H1 (cell line): ENCODE results near the gene GALNT6. TPM values are rescaled to one million over a fixed set of nuclear protein-coding genes. Genes with fewer than 3 reads are reported as not detected.

Experiments used
- CTCF ChIA-PET: fragments of 300-600 bp; sonication (Branson Sonifier 250); formaldehyde crosslinking; loops from one replicate; lab custom pipeline; 2021; ENCODE audit not compliant: partially characterized antibody; lab: Charles Lee
- POLR2A ChIA-PET: fragments of 300-600 bp; sonication (Branson Sonifier 250); formaldehyde crosslinking; loops from one replicate; lab custom pipeline; 2021; ENCODE audit warnings: inconsistent platforms; ENCODE audit not compliant: partially characterized antibody; lab: Charles Lee
- DNase-seq, 2 experiments: peaks; one replicate each; pipeline versions ENCODE4 v3.0.0 to v3.0.0-alpha.2; 2010 to 2022; ENCODE audit warnings: low spot score in 2 of 2, low read depth in 1 of 2, mixed read lengths in 1 of 2
- FAIRE-seq: peaks from 2 replicates; lab custom pipeline; 2011; peaks lifted over from hg19 to GRCh38; lab: Jason Lieb, UNC
- H2AFZ ChIP-seq: 2 replicates; pipeline ENCODE4 v1.8.1; 2012; ENCODE audit warnings: low read length, inconsistent platforms
- H2AK5ac ChIP-seq: 2 replicates; pipeline ENCODE4 v1.6.1; 2013; ENCODE audit warnings: low read depth, low read length
- H2BK120ac ChIP-seq: replicated peaks from 2 replicates; pipeline ENCODE3; 2013; ENCODE audit warnings: low read depth, low read length, inconsistent platforms
- H2BK12ac ChIP-seq: 2 replicates; pipeline ENCODE4 v1.6.1; 2013; ENCODE audit warnings: low read depth, low read length
- H2BK15ac ChIP-seq: 2 replicates; pipeline ENCODE4 v1.6.1; 2013; ENCODE audit warnings: low read length
- H2BK20ac ChIP-seq: 2 replicates; pipeline ENCODE4 v1.6.1; 2013; ENCODE audit warnings: low read length
- H2BK5ac ChIP-seq: 2 replicates; pipeline ENCODE4 v1.6.1; 2013; ENCODE audit warnings: low read depth, low read length
- H3K14ac ChIP-seq: 2 replicates; pipeline ENCODE4 v1.6.1; 2013; ENCODE audit warnings: inconsistent platforms; ENCODE audit not compliant: insufficient read length
- H3K18ac ChIP-seq: 2 replicates; pipeline ENCODE4 v1.6.1; 2013; ENCODE audit warnings: low read length; ENCODE audit errors: extremely low read depth
- H3K23ac ChIP-seq: 2 replicates; pipeline ENCODE4 v1.6.1; 2013; ENCODE audit warnings: inconsistent platforms; ENCODE audit not compliant: insufficient read length
- H3K23me2 ChIP-seq: 2 replicates; pipeline ENCODE4 v1.6.1; 2013; ENCODE audit warnings: low read depth, low read length
- H3K27ac ChIP-seq: 2 replicates; pipeline ENCODE4 v1.6.1; 2011; ENCODE audit warnings: low read depth, low read length, inconsistent platforms
- H3K27me3 ChIP-seq, 4 experiments: replicated peaks in 1 of 4; 1 replicate in 1 of 4; 2 replicates in 3 of 4; pipeline versions ENCODE4 v1.6.1 to v1.8.1; 2011 to 2013; ENCODE audit warnings: low read length in 3 of 4, mild to moderate bottlenecking in 3 of 4, inconsistent platforms in 2 of 4, mixed read lengths in 2 of 4, moderate library complexity in 1 of 4; ENCODE audit not compliant: control insufficient read depth in 3 of 4, insufficient read depth in 3 of 4; ENCODE audit errors: extremely low read depth in 1 of 4
- H3K36me3 ChIP-seq, 4 experiments: 2 replicates each; pipeline versions ENCODE4 v1.6.1 to v1.8.1; 2011 to 2013; ENCODE audit warnings: mild to moderate bottlenecking in 4 of 4, low read length in 3 of 4, moderate library complexity in 2 of 4, control low read depth in 1 of 4, inconsistent platforms in 1 of 4; ENCODE audit not compliant: insufficient read depth in 4 of 4, control insufficient read depth in 2 of 4
- H3K4ac ChIP-seq: replicated peaks from 2 replicates; pipeline ENCODE3; 2013; ENCODE audit warnings: low read length, low read depth, mixed read lengths, inconsistent platforms; ENCODE audit not compliant: insufficient read length
- H3K4me1 ChIP-seq, 4 experiments: replicated peaks in 1 of 4; 1 replicate in 1 of 4; 2 replicates in 3 of 4; pipeline versions ENCODE4 v1.6.1 to v1.8.1; 2011 to 2013; ENCODE audit warnings: low read length in 3 of 4, inconsistent platforms in 2 of 4, mixed read lengths in 1 of 4; ENCODE audit not compliant: insufficient read depth in 4 of 4, control insufficient read depth in 3 of 4
- H3K4me2 ChIP-seq, 2 experiments: 2 replicates each; pipeline versions ENCODE4 v1.6.1 to v1.8.1; 2011 to 2013; ENCODE audit warnings: low read depth in 2 of 2, low read length in 2 of 2, control low read depth in 1 of 2, inconsistent platforms in 1 of 2, mild to moderate bottlenecking in 1 of 2; ENCODE audit not compliant: insufficient read depth in 1 of 2
- H3K4me3 ChIP-seq, 4 experiments: fragments of 200-600, 300-600 bp in 1 of 4; sonication (generic), shearing (Covaris generic), sonication (Bioruptor Twin) in 1 of 4; 2 replicates each; pipeline versions ENCODE4 v1.5.1 to v1.8.1; 2011 to 2016; ENCODE audit warnings: low read length in 4 of 4, low read depth in 3 of 4, control low read depth in 2 of 4, inconsistent platforms in 2 of 4, mild to moderate bottlenecking in 2 of 4, mixed read lengths in 1 of 4, moderate library complexity in 1 of 4; ENCODE audit not compliant: insufficient read depth in 2 of 4; ENCODE audit errors: extremely low read depth in 1 of 4
- H3K56ac ChIP-seq: replicated peaks from 2 replicates; pipeline ENCODE3; 2013; ENCODE audit warnings: low read depth, mild to moderate bottlenecking, mixed read lengths, low read length, inconsistent platforms; ENCODE audit not compliant: insufficient read length
- H3K79me1 ChIP-seq: 2 replicates; pipeline ENCODE4 v1.6.1; 2013; ENCODE audit warnings: low read depth, low read length, control low read depth
- H3K79me2 ChIP-seq, 2 experiments: 2 replicates each; pipeline versions ENCODE4 v1.6.1 to v1.8.1; 2012 to 2013; ENCODE audit warnings: low read length in 2 of 2, mild to moderate bottlenecking in 2 of 2, inconsistent platforms in 1 of 2; ENCODE audit not compliant: insufficient read depth in 2 of 2, control insufficient read depth in 1 of 2
- H3K9ac ChIP-seq, 4 experiments: replicated peaks in 1 of 4; 1 replicate in 1 of 4; 2 replicates in 3 of 4; pipeline versions ENCODE4 v1.6.1 to v1.8.1; 2011 to 2013; ENCODE audit warnings: low read depth in 3 of 4, low read length in 3 of 4, control low read depth in 2 of 4, mild to moderate bottlenecking in 2 of 4, moderate library complexity in 2 of 4, inconsistent platforms in 1 of 4; ENCODE audit errors: extremely low read depth in 1 of 4
- H3K9me3 ChIP-seq, 2 experiments: 2 replicates each; pipeline versions ENCODE4 v1.6.1 to v1.8.1; 2012 to 2013; ENCODE audit warnings: mild to moderate bottlenecking in 2 of 2, moderate library complexity in 2 of 2, control low read depth in 1 of 2, inconsistent platforms in 1 of 2, low read depth in 1 of 2, low read length in 1 of 2, mixed read lengths in 1 of 2; ENCODE audit not compliant: insufficient read depth in 2 of 2
- H4K20me1 ChIP-seq, 2 experiments: replicated peaks in 1 of 2; 2 replicates each; pipeline versions ENCODE3 to v1.8.1; 2011 to 2013; ENCODE audit warnings: inconsistent platforms in 2 of 2, low read length in 2 of 2, mild to moderate bottlenecking in 1 of 2; ENCODE audit not compliant: insufficient read depth in 2 of 2, control insufficient read depth in 1 of 2
- H4K5ac ChIP-seq: 2 replicates; pipeline ENCODE4 v1.6.1; 2013; ENCODE audit warnings: low read length, low read depth, mixed read lengths, inconsistent platforms; ENCODE audit not compliant: insufficient read length
- H4K8ac ChIP-seq: 2 replicates; pipeline ENCODE4 v1.8.0; 2013; ENCODE audit warnings: mild to moderate bottlenecking, moderate library complexity, low read length, inconsistent platforms; ENCODE audit not compliant: insufficient read depth; ENCODE audit errors: extremely low read depth
- H4K91ac ChIP-seq: replicated peaks from 2 replicates; pipeline ENCODE3; 2013; ENCODE audit warnings: low read length, mixed read lengths, inconsistent platforms; ENCODE audit not compliant: insufficient read length
- CBX5 ChIP-seq: fragments of 300-800, 300-1000 bp; sonication (generic); IDR thresholded peaks from 2 replicates; pipeline ENCODE4 v1.7.1; 2016; ENCODE audit warnings: antibody characterized with exemption, low read length, low read depth
- RBBP5 ChIP-seq: IDR thresholded peaks from 2 replicates; pipeline ENCODE4 v1.7.1; 2012; ENCODE audit warnings: low read depth, mild to moderate bottlenecking, inconsistent platforms, low read length, moderate library complexity, borderline replicate concordance
- WGBS, 2 experiments: shearing (Covaris generic) in 1 of 2; methylation state at CpG; one replicate each; pipeline versions ENCODE4 v1.1.6 to v1.1.7; 2013 to 2015; ENCODE audit warnings: low lambda C conversion rate in 2 of 2, mixed read lengths in 2 of 2, inconsistent platforms in 1 of 2, low coverage in 1 of 2, missing lambda C conversion rate in 1 of 2; ENCODE audit not compliant: insufficient replicate concordance in 2 of 2, insufficient coverage in 1 of 2, insufficient read length in 1 of 2; ENCODE audit errors: extremely low coverage in 1 of 2, missing lambda C conversion rate in 1 of 2; 5-methylcytosine and 5-hydroxymethylcytosine counted together
- polyA plus RNA-seq, 7 experiments: library from polyadenylated mRNA; depleted of rRNA in 3 of 7; stranded (reverse) in 5 of 7; unstranded in 2 of 7; fragments of >200 nt in 5 of 7; fragments of 200-250 nt in 2 of 7; gene quantifications; 1 replicate in 5 of 7; 2 replicates in 1 of 7; 4 replicates in 1 of 7; pipeline versions ENCODE4 v1.2.1 to v1.2.3, GENCODE V29; 2011 to 2013; ENCODE audit warnings: missing spikeins in 2 of 7, mixed read lengths in 2 of 7
- total RNA-seq: library from RNA; stranded (reverse); fragmentation: NEBNext Ultra II Directional; extraction: Animal tissue kit (Norgen Biotek cat#: 25700); gene quantifications from 2 replicates; pipeline ENCODE4 v1.2.1, GENCODE V29; 2021

GALNT6 gene
- total and polyA plus RNA-seq, 2 of the 8 experiments (the other 6 are each of a cell fraction or from before 2014, with no cell fraction given): 5.8 to 10.7 TPM

DNA sequence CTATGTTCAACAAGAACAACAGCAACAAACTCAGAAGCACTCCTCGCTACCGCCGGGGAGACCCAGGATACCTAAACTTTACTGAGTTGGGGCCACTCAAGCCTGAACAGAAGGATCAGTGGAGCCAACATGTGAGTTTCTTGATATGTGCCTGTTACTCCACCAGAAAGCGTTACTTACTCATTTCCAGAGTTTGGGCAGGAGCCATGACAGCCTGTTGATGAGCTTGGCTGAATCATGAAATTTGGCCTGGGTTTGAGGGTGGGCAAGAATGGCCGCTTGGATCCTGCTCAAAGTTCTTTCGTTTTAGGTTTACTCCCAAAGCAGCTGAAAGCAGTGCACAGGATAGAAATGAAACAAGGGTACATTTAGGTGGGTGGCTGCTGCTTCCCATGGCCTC, 12.0 kb upstream of the GALNT6 start:
- Histone ChIP-seq H3K27me3 (no peaks in the 10 kb centered on the region), H4K91ac (no peak overlapping the region), H3K9me3 (no peaks in the 10 kb centered on the region), H2BK15ac (no peak overlapping the region), H3K4me3 (no peak overlapping the region), H3K23ac (no peak overlapping the region), H3K4me2 (no peak overlapping the region), H2AK5ac (no peak overlapping the region), H2BK20ac (no peak overlapping the region), H3K79me1 (no peaks in the 10 kb centered on the region), H3K56ac (no peak overlapping the region), H3K36me3 (no peaks in the 10 kb centered on the region), H3K79me2 (no peaks in the 10 kb centered on the region), H4K8ac (no peak overlapping the region), H4K5ac (no peak overlapping the region), H4K20me1 (no peaks in the 10 kb centered on the region), H3K23me2 (no peaks in the 10 kb centered on the region), H2BK5ac (no peak overlapping the region), H2AFZ (no peak overlapping the region), H3K4me1 (no peaks in the 10 kb centered on the region; a peak in 1 of 7 replicates), H3K18ac (no peak overlapping the region), H2BK120ac (no peak overlapping the region), H3K14ac (no peak overlapping the region), H3K4ac (no peak overlapping the region), H2BK12ac (no peak overlapping the region), H3K27ac (no peak overlapping the region), H3K9ac (no peak overlapping the region)
- POLR2A ChIA-PET: no interaction called here
- DNase-seq (no peak), FAIRE-seq (no peak)
- TF ChIP-seq CBX5 (no peak), RBBP5 (no peak)
- CTCF ChIA-PET: interaction anchor here (0.6 to 1.8 kb wide), 4 partner anchors 10 to 129 kb away, joined by 3 to 5 read pairs (median 4); no protein-coding TSS in a partner anchor
- 90% methylated on average over 6 of the region's 6 CpGs; no CpG with 5 or more reads in 1 of the 2 experiments for WGBS, 2 experiments
